Liver (tissue), 9 donors: ENCODE results near the gene SNAPC4. TPM values are rescaled to one million over a fixed set of nuclear protein-coding genes. Genes with fewer than 3 reads are reported as not detected.

Experiments
- DNase-seq: peaks from one replicate; pipeline ENCODE4 v3.0.0-alpha.2; 2017; ENCODE audit warnings: low spot score
- H3K27ac ChIP-seq, 2 donors: one replicate each; pipeline ENCODE4 v1.7.0; 2013; ENCODE audit warnings: inconsistent platforms in 2 of 2, low read length in 2 of 2, control low read depth in 1 of 2, low read depth in 1 of 2, mild to moderate bottlenecking in 1 of 2
- H3K27me3 ChIP-seq, 4 donors: one replicate each; pipeline versions ENCODE4 v1.6.1 to v1.7.0; 2013; ENCODE audit warnings: low read length in 3 of 4, inconsistent platforms in 1 of 4, mild to moderate bottlenecking in 1 of 4, moderate library complexity in 1 of 4; ENCODE audit not compliant: control insufficient read depth in 4 of 4, insufficient read depth in 4 of 4
- H3K36me3 ChIP-seq, 4 donors: one replicate each; pipeline versions ENCODE4 v1.6.1 to v1.7.0; 2013; ENCODE audit warnings: low read length in 3 of 4, mild to moderate bottlenecking in 3 of 4, low read depth in 1 of 4, moderate library complexity in 1 of 4; ENCODE audit not compliant: control insufficient read depth in 4 of 4, insufficient read depth in 3 of 4
- H3K4me1 ChIP-seq, 4 donors: one replicate each; pipeline versions ENCODE4 v1.6.1 to v1.7.0; 2013; ENCODE audit warnings: low read length in 3 of 4, mild to moderate bottlenecking in 3 of 4, moderate library complexity in 1 of 4; ENCODE audit not compliant: control insufficient read depth in 4 of 4, insufficient read depth in 4 of 4
- H3K4me3 ChIP-seq, 3 donors: one replicate each; pipeline versions ENCODE4 v1.6.1 to v1.7.0; 2013; ENCODE audit warnings: low read length in 3 of 3, control low read depth in 1 of 3, low read depth in 1 of 3, mild to moderate bottlenecking in 1 of 3
- H3K9ac ChIP-seq, 2 donors: one replicate each; pipeline ENCODE4 v1.7.0; 2013; ENCODE audit warnings: low read length in 2 of 2, mild to moderate bottlenecking in 2 of 2, moderate library complexity in 2 of 2, control low read depth in 1 of 2, low read depth in 1 of 2
- H3K9me3 ChIP-seq, 4 donors: one replicate each; pipeline versions ENCODE4 v1.6.1 to v1.7.0; 2013; ENCODE audit warnings: low read length in 3 of 4; ENCODE audit not compliant: control insufficient read depth in 4 of 4
- CTCF ChIP-seq: fragments of 150-350 bp; IDR thresholded peaks from 2 replicates; pipeline ENCODE4 v1.5.1; 2017; ENCODE audit warnings: improper control_type of control experiment, low read depth, low read length; ENCODE audit not compliant: missing input control
- EGR1 ChIP-seq, 2 donors: IDR thresholded peaks; 2 replicates each; pipeline ENCODE4 v1.6.1; 2016 to 2018; ENCODE audit warnings: antibody characterized with exemption in 2 of 2, low read depth in 2 of 2
- FOXA1 ChIP-seq: IDR thresholded peaks from 2 replicates; pipeline ENCODE4 v1.6.1; 2016; ENCODE audit warnings: antibody characterized with exemption
- FOXA2 ChIP-seq: IDR thresholded peaks from 2 replicates; pipeline ENCODE4 v1.6.1; 2016; ENCODE audit warnings: antibody characterized with exemption
- GABPA ChIP-seq, 2 donors: IDR thresholded peaks in 1 of 2; conservative IDR thresholded peaks in 1 of 2; 2 replicates each; pipeline ENCODE4 v1.6.1; 2016; ENCODE audit warnings: antibody characterized with exemption in 2 of 2, mild to moderate bottlenecking in 1 of 2, moderate library complexity in 1 of 2
- HNF4A ChIP-seq, 2 donors: conservative IDR thresholded peaks; 2 replicates each; pipeline ENCODE4 v1.6.1; 2016; ENCODE audit warnings: antibody characterized with exemption in 2 of 2, mild to moderate bottlenecking in 2 of 2
- HNF4G ChIP-seq: IDR thresholded peaks from 2 replicates; pipeline ENCODE4 v1.6.1; 2016; ENCODE audit warnings: antibody characterized with exemption
- JUND ChIP-seq, 2 donors: IDR thresholded peaks; 2 replicates each; pipeline ENCODE4 v1.6.1; 2016; ENCODE audit warnings: antibody characterized with exemption in 2 of 2
- NR2F2 ChIP-seq: IDR thresholded peaks from 2 replicates; pipeline ENCODE4 v1.6.1; 2016; ENCODE audit warnings: antibody characterized with exemption
- RAD21 ChIP-seq, 2 donors: IDR thresholded peaks; 2 replicates each; pipeline ENCODE4 v1.6.1; 2016; ENCODE audit warnings: antibody characterized with exemption in 2 of 2, mild to moderate bottlenecking in 2 of 2
- REST ChIP-seq: IDR thresholded peaks from 2 replicates; pipeline ENCODE4 v1.6.1; 2016; ENCODE audit warnings: antibody characterized with exemption, mild to moderate bottlenecking
- RXRA ChIP-seq, 2 donors: IDR thresholded peaks; 2 replicates each; pipeline ENCODE4 v1.6.1; 2017 to 2018; ENCODE audit warnings: antibody characterized with exemption in 2 of 2, mild to moderate bottlenecking in 1 of 2
- SP1 ChIP-seq: IDR thresholded peaks from 2 replicates; pipeline ENCODE4 v1.6.1; 2018; ENCODE audit warnings: antibody characterized with exemption, mild to moderate bottlenecking
- TAF1 ChIP-seq: conservative IDR thresholded peaks from 2 replicates; pipeline ENCODE4 v1.6.1; 2016; ENCODE audit warnings: antibody characterized with exemption, mild to moderate bottlenecking
- YY1 ChIP-seq: IDR thresholded peaks from 2 replicates; pipeline ENCODE4 v1.6.1; 2016; ENCODE audit warnings: antibody characterized with exemption, mild to moderate bottlenecking
- WGBS: extraction: QIAGEN DNeasy Blood & Tissue Kit; methylation state at CpG from one replicate; pipeline ENCODE4 v1.1.7; 2013; 5-methylcytosine and 5-hydroxymethylcytosine counted together
- polyA plus RNA-seq, 2 donors: library from polyadenylated mRNA; stranded (reverse) in 1 of 2; unstranded in 1 of 2; fragments of 200-250 nt in 1 of 2; fragments of >200 nt in 1 of 2; fragmentation: Nextera tagmentation in 1 of 2; extraction: Ambion mirVana in 1 of 2; gene quantifications; one replicate each; pipeline versions ENCODE4 v1.2.1 to v1.2.3, GENCODE V29; 2013 to 2015
- total RNA-seq, 2 donors: library from RNA; depleted of rRNA; stranded (reverse); fragments of >200 nt; gene quantifications; one replicate each; pipeline ENCODE4 v1.2.3, GENCODE V29; 2014
- TF ChIP-seq, protein P1 (sequence below): IDR thresholded peaks from 2 replicates; pipeline ENCODE4 v1.6.1; 2016; ENCODE audit warnings: antibody characterized with exemption
- TF ChIP-seq, protein P2 (sequence below): IDR thresholded peaks from 2 replicates; pipeline ENCODE4 v1.6.1; 2016; ENCODE audit warnings: antibody characterized with exemption
- TF ChIP-seq, protein P3 (sequence below): IDR thresholded peaks from 2 replicates; pipeline ENCODE4 v1.6.1; 2016; ENCODE audit warnings: antibody characterized with exemption
- donor health status: healthy.
- donor health status: healthy.
- donor health status: healthy.
- donor health status: healthy.
- donor health status: healthy.

SNAPC4 gene
- total and polyA plus RNA-seq, 4 donors, result 0.75 to 4.2 (median 3.1) TPM

GRCh38 chr9:136404801-136405136 lies 4.8 kb upstream of the SNAPC4 start:
- Histone ChIP-seq H3K4me3 (no peak overlapping the region), H3K9me3 (no peaks in the 10 kb centered on the region), H3K27ac (no peak overlapping the region), H3K36me3 (peaks cover 8 to 40% (median 10%) of the 10 kb centered on the region in 4 donors), H3K27me3 (no peaks in the 10 kb centered on the region), H3K4me1 (peaks cover 3 to 11% (median 9%) of the 10 kb centered on the region in 4 donors), H3K9ac (no peak overlapping the region)
- WGBS, result 92% methylated on average over 14 of the region's 14 CpGs
- DNase-seq, result no peak
- no peak for TF ChIP-seq FOXA2
- TF ChIP-seq RXRA (IDR thresholded peaks at IDR 0.05), result no peak
- no peak for TF ChIP-seq HNF4G
- no peak for TF ChIP-seq TAF1
- TF ChIP-seq JUND (IDR thresholded peaks at IDR 0.05), result no peak
- no peak for TF ChIP-seq YY1
- TF ChIP-seq, protein P1, sequence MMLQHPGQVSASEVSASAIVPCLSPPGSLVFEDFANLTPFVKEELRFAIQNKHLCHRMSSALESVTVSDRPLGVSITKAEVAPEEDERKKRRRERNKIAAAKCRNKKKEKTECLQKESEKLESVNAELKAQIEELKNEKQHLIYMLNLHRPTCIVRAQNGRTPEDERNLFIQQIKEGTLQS, result no peak
- TF ChIP-seq REST, result no peak
- no peak for TF ChIP-seq GABPA (IDR thresholded peaks at IDR 0.05 in 1 of 2, conservative IDR thresholded peaks at IDR 0.05 in 1 of 2)
- no peak for TF ChIP-seq FOXA1
- no peak for TF ChIP-seq EGR1 (IDR thresholded peaks at IDR 0.05; ENCODE audit: low read depth in 2 of 2)
- no peak for TF ChIP-seq NR2F2
- TF ChIP-seq RAD21 (IDR thresholded peaks at IDR 0.05), result no peak
- TF ChIP-seq HNF4A (conservative IDR thresholded peaks at IDR 0.05), result no peak
- TF ChIP-seq, protein P2, sequence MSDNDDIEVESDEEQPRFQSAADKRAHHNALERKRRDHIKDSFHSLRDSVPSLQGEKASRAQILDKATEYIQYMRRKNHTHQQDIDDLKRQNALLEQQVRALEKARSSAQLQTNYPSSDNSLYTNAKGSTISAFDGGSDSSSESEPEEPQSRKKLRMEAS, result no peak
- TF ChIP-seq, protein P3, sequence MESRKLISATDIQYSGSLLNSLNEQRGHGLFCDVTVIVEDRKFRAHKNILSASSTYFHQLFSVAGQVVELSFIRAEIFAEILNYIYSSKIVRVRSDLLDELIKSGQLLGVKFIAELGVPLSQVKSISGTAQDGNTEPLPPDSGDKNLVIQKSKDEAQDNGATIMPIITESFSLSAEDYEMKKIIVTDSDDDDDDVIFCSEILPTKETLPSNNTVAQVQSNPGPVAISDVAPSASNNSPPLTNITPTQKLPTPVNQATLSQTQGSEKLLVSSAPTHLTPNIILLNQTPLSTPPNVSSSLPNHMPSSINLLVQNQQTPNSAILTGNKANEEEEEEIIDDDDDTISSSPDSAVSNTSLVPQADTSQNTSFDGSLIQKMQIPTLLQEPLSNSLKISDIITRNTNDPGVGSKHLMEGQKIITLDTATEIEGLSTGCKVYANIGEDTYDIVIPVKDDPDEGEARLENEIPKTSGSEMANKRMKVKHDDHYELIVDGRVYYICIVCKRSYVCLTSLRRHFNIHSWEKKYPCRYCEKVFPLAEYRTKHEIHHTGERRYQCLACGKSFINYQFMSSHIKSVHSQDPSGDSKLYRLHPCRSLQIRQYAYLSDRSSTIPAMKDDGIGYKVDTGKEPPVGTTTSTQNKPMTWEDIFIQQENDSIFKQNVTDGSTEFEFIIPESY, result no peak
- TF ChIP-seq SP1, result no peak
- TF ChIP-seq CTCF, result no peak
